DOHH2 (cell line): Measurements from ENCODE around the gene PGA3.
"Not testable (repeated sequence)": the region's sequence is repeated elsewhere in the genome, so short reads cannot be mapped to it uniquely, and the experiment has no call there.

ENCODE experiments used
- EZH2phosphoT487 ChIP-seq: fragments of 200-600 bp; sonication (generic); IDR thresholded peaks from 2 replicates; pipeline ENCODE4 v1.6.1; 2017; ENCODE audit warnings: borderline replicate concordance, mild to moderate bottlenecking, antibody characterized with exemption, low read length, moderate library complexity, mixed read lengths
- TF ChIP-seq, protein P1 (sequence below): fragments of 200-600 bp; sonication (generic); IDR thresholded peaks from one replicate; pipeline ENCODE4 v1.5.1; 2014; ENCODE audit warnings: antibody characterized with exemption, mild to moderate bottlenecking, low read depth, low read length; ENCODE audit not compliant: poor library complexity, severe bottlenecking

DNA sequence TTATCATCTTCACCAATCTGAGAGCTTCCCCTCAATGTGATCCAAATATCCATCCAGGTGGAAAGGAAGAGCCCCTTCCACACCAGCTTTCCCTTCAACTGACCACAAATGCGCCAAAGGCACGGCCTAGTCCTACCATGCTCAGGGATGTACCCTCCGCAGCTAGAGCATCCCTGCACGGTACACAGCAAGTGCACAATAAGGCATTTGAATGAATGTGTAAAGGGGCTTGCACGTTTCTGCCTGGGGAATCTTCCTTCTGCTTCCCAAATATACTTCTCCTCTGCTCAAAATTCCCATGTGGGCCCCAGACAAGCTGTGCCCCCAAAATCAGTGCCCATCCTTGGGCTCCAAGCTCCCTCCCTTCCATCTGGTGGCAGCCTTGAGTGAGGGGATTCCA, 15.7 kb downstream of the PGA3 start:
- not testable (repeated sequence) for TF ChIP-seq EZH2phosphoT487
- TF ChIP-seq, protein P1, sequence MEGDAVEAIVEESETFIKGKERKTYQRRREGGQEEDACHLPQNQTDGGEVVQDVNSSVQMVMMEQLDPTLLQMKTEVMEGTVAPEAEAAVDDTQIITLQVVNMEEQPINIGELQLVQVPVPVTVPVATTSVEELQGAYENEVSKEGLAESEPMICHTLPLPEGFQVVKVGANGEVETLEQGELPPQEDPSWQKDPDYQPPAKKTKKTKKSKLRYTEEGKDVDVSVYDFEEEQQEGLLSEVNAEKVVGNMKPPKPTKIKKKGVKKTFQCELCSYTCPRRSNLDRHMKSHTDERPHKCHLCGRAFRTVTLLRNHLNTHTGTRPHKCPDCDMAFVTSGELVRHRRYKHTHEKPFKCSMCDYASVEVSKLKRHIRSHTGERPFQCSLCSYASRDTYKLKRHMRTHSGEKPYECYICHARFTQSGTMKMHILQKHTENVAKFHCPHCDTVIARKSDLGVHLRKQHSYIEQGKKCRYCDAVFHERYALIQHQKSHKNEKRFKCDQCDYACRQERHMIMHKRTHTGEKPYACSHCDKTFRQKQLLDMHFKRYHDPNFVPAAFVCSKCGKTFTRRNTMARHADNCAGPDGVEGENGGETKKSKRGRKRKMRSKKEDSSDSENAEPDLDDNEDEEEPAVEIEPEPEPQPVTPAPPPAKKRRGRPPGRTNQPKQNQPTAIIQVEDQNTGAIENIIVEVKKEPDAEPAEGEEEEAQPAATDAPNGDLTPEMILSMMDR = not testable (repeated sequence)
